OCI-LY3 (cell line): ENCODE measurements around the gene SUCLG2.

ENCODE experiments used
- H2AFZ ChIP-seq: fragments of 200-600, 300-600 bp; shearing (Covaris generic); 2 replicates; pipeline ENCODE4 v1.6.0; 2014; ENCODE audit warnings: antibody characterized with exemption, low read depth, low read length
- H3K27ac ChIP-seq: fragments of 200-600, 300-600 bp; sonication (generic); 2 replicates; pipeline ENCODE4 v1.5.1; 2014; ENCODE audit warnings: mild to moderate bottlenecking, low read length, moderate library complexity, mixed read lengths
- H3K27me3 ChIP-seq: fragments of 200-600, 300-600 bp; sonication (generic); 2 replicates; pipeline ENCODE4 v1.6.1; 2014; ENCODE audit warnings: low read depth, low read length, mixed read lengths
- H3K36me3 ChIP-seq: fragments of 200-600, 300-600 bp; sonication (generic); replicated peaks from 2 replicates; pipeline ENCODE3; 2014; ENCODE audit warnings: low read depth, low read length, mixed read lengths
- H3K4me1 ChIP-seq: fragments of 300-600, 200-600 bp; sonication (generic); 2 replicates; pipeline ENCODE4 v1.6.1; 2014; ENCODE audit warnings: low read length, mixed read lengths
- H3K4me2 ChIP-seq: fragments of 200-600, 300-600 bp; sonication (generic); 2 replicates; pipeline ENCODE4 v1.6.1; 2014; ENCODE audit warnings: low read length, mixed read lengths
- H3K4me3 ChIP-seq: fragments of 300-600, 200-600 bp; sonication (generic); 2 replicates; pipeline ENCODE4 v1.5.1; 2014; ENCODE audit warnings: antibody characterized with exemption, mild to moderate bottlenecking, low read length, moderate library complexity
- H3K79me2 ChIP-seq: fragments of 300-600, 200-600 bp; shearing (Covaris generic); 2 replicates; pipeline ENCODE4 v1.6.1; 2014; ENCODE audit warnings: mild to moderate bottlenecking, low read length, mixed read lengths
- H3K9ac ChIP-seq: fragments of 300-600, 200-600 bp; shearing (Covaris generic); 2 replicates; pipeline ENCODE4 v1.6.0; 2014; ENCODE audit warnings: mild to moderate bottlenecking, low read length, moderate library complexity
- H3K9me3 ChIP-seq: fragments of 200-600, 300-600 bp; shearing (Covaris generic); 2 replicates; pipeline ENCODE4 v1.6.1; 2014; ENCODE audit warnings: low read length, mixed read lengths; ENCODE audit not compliant: insufficient read depth
- H4K20me1 ChIP-seq: fragments of 200-600, 300-600 bp; sonication (generic); 2 replicates; pipeline ENCODE4 v1.6.1; 2016; ENCODE audit warnings: low read length, mixed read lengths; ENCODE audit not compliant: insufficient read depth
- CTCF ChIP-seq: fragments of 200-600, 300-600 bp; sonication (generic); IDR thresholded peaks from 2 replicates; pipeline ENCODE4 v1.5.1; 2014; ENCODE audit warnings: antibody characterized with exemption, low read length, low read depth
- EZH2phosphoT487 ChIP-seq: fragments of 200-600 bp; shearing (Covaris generic); IDR thresholded peaks from 2 replicates; pipeline ENCODE4 v1.6.1; 2018; ENCODE audit warnings: antibody characterized with exemption, mixed run types, low read depth

SUCLG2 gene

GRCh38 chr3:67375976-67376375 lies 278.4 kb downstream of the SUCLG2 start:
- Histone ChIP-seq H3K4me3 (no peak overlapping the region), H3K4me2 (no peak overlapping the region), H3K36me3 (peaks cover 11% of the 10 kb centered on the region), H3K9me3 (no peaks in the 10 kb centered on the region), H2AFZ (no peak overlapping the region), H4K20me1 (no peaks in the 10 kb centered on the region), H3K9ac (no peak overlapping the region), H3K4me1 (no peaks in the 10 kb centered on the region), H3K27ac (no peak overlapping the region), H3K79me2 (no peaks in the 10 kb centered on the region), H3K27me3 (no peaks in the 10 kb centered on the region)
- TF ChIP-seq CTCF, result no peak

- no peaks in the 10 kb centered on the region for H3K79me2 ChIP-seq
- no peak overlapping the region for H3K4me3 ChIP-seq
- H3K27ac ChIP-seq, result no peak overlapping the region
- TF ChIP-seq CTCF (no peak), EZH2phosphoT487 (no peak)
- H3K4me2 ChIP-seq, result no peak overlapping the region
- no peaks in the 10 kb centered on the region for H3K9me3 ChIP-seq
- H4K20me1 ChIP-seq, result no peaks in the 10 kb centered on the region
- no peaks in the 10 kb centered on the region for H3K36me3 ChIP-seq
- peaks cover 16% of the 10 kb centered on the region for H3K4me1 ChIP-seq
- no peak overlapping the region for H2AFZ ChIP-seq
- H3K9ac ChIP-seq, result no peak overlapping the region
- H3K27me3 ChIP-seq, result no peaks in the 10 kb centered on the region
Measured at GRCh38 chr3:67362686-67363085, 291.7 kb downstream of the SUCLG2 start.

- no peak for TF ChIP-seq EZH2phosphoT487
- TF ChIP-seq CTCF, result no peak
- Histone ChIP-seq H3K9me3 (no peaks in the 10 kb centered on the region), H3K27ac (no peak overlapping the region), H3K79me2 (no peaks in the 10 kb centered on the region), H3K4me3 (no peak overlapping the region), H3K9ac (no peak overlapping the region), H3K27me3 (no peaks in the 10 kb centered on the region), H2AFZ (no peak overlapping the region), H3K4me1 (peaks cover 17% of the 10 kb centered on the region), H3K4me2 (no peak overlapping the region), H3K36me3 (no peaks in the 10 kb centered on the region), H4K20me1 (no peaks in the 10 kb centered on the region)
Measured at GRCh38 chr3:67361770-67362169, 292.6 kb downstream of the SUCLG2 start.

GRCh38 chr3:67361323-67361722 lies 293.1 kb downstream of the SUCLG2 start:
- Histone ChIP-seq H3K9me3 (no peaks in the 10 kb centered on the region), H3K27ac (no peak overlapping the region), H2AFZ (no peak overlapping the region), H4K20me1 (no peaks in the 10 kb centered on the region), H3K27me3 (no peaks in the 10 kb centered on the region), H3K36me3 (no peaks in the 10 kb centered on the region), H3K4me1 (peaks cover 17% of the 10 kb centered on the region), H3K4me2 (no peak overlapping the region), H3K4me3 (no peak overlapping the region), H3K79me2 (no peaks in the 10 kb centered on the region), H3K9ac (no peak overlapping the region)
- TF ChIP-seq EZH2phosphoT487 (no peak), CTCF (no peak)
